IPS-15b (cell line): Measurements from ENCODE around the gene NRSN2.

Experiments
- H3K27me3 ChIP-seq: one replicate; pipeline ENCODE4 v1.6.1; 2013; ENCODE audit warnings: low read length; ENCODE audit not compliant: control insufficient read depth, insufficient read depth
- H3K36me3 ChIP-seq: one replicate; pipeline ENCODE4 v1.6.1; 2013; ENCODE audit warnings: low read length; ENCODE audit not compliant: control insufficient read depth, insufficient read depth
- H3K4me1 ChIP-seq: one replicate; pipeline ENCODE4 v1.6.1; 2013; ENCODE audit warnings: mild to moderate bottlenecking, low read length; ENCODE audit not compliant: control insufficient read depth, insufficient read depth
- H3K4me3 ChIP-seq: one replicate; pipeline ENCODE4 v1.5.1; 2013; ENCODE audit warnings: low read depth, low read length
- H3K9ac ChIP-seq: one replicate; pipeline ENCODE4 v1.6.1; 2013; ENCODE audit warnings: low read depth, mild to moderate bottlenecking, low read length
- H3K9me3 ChIP-seq: one replicate; pipeline ENCODE4 v1.6.1; 2013; ENCODE audit warnings: mild to moderate bottlenecking, low read length; ENCODE audit not compliant: control insufficient read depth, insufficient read depth

Gene NRSN2

DNA sequence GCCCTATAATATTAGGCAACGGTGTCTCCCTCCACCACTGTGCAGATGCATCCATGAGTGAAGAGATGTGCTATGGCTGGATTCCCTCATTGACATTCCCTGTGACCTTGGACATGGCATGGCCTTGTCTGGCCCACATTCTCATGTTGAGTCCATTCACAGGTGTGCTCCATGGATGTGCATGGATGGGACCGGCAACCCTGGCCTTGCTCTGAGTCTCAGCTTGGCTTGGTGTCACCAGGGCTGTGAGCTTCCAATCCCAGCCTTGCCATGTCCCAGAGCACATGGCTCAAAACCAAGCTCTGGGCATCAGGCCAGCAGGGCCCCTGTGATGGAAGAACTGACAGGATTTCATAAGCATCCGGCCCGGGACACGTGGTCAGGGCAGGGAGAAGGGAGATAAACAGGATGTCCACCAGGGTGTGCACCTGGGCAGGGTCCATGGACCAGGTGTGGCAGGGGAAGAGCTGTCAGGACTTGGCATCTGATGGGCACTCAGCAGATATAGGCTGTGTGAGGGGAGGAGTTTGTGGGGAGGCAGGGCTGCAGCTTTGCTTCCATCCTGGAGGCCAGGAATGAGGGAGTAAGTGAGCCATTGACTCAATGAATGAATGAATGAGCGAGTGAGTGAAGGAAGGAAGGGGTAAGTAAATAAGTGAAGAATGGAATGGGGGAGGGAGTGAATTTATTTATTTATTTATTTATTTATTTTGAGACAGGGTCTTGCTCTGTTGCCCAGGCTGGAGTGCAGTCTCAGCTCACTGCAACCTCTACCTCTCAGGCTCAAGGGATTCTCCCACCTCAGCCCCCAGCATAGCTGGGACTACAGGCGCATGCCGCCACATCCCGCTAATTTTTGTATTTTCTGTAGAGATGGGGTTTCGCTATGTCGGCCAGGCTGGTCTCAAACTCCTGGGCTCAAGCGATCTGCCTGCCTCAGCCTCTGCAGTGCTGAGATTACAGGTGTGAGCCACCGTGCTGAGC is 15.7 kb downstream of the NRSN2 start:
- peaks cover 8% of the 10 kb centered on the region for H3K4me1 ChIP-seq
- H3K27me3 ChIP-seq = peaks cover 6% of the 10 kb centered on the region
- H3K9ac ChIP-seq = no peak overlapping the region
- no peak overlapping the region for H3K4me3 ChIP-seq
- no peaks in the 10 kb centered on the region for H3K9me3 ChIP-seq
- H3K36me3 ChIP-seq = no peaks in the 10 kb centered on the region

- Histone ChIP-seq H3K4me1 (peaks cover 8% of the 10 kb centered on the region), H3K4me3 (no peak overlapping the region), H3K36me3 (no peaks in the 10 kb centered on the region), H3K27me3 (peaks cover 6% of the 10 kb centered on the region), H3K9me3 (no peaks in the 10 kb centered on the region), H3K9ac (no peak overlapping the region)
Observed at GRCh38 chr20:363319-364078, 16.6 kb downstream of the NRSN2 start.

DNA sequence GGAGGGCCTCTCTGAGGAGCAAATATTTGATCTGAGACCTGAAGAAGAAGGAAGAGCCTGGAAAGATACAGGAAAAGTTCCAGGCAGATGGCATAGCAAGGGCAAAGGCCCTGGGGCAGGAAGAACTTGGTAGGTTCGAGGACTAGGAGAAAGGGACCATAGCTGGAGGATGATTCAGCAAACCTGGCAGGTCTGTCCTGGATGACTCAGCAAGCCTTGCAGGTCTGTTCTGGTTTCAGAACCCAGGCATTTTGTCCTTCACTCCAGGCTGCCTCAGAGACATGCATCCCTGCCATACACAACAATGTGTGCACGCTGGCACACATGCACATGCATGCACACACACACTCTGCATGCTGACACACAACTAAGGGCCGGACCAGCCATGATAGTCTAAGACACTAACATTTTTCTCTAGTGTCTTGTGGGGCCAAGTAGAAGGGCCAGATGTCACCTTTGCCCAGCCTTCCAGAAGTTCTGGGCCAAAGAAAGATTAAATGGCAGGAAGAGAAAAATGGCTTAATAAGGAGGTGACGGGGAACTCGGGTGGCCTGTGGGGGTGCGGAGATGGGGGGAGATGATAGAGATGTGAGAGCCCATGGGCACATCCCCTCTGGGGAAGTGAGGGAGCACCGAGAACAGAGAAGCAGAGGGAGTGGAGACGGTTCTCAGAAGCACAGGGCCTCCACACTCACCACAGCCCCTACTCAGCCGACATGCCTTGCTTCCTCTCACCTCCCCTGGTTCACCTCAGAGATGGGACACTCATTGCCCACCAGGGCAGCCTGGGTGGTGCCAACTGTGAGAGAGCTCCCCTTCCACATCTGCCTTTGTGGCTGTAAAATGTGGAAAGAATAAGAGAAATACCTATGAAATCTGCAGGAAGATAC is 18.2 kb downstream of the NRSN2 start:
- Histone ChIP-seq H3K9me3 (no peaks in the 10 kb centered on the region), H3K9ac (no peak overlapping the region), H3K4me3 (no peak overlapping the region), H3K27me3 (no peaks in the 10 kb centered on the region), H3K36me3 (no peaks in the 10 kb centered on the region), H3K4me1 (peaks cover 6% of the 10 kb centered on the region)

DNA sequence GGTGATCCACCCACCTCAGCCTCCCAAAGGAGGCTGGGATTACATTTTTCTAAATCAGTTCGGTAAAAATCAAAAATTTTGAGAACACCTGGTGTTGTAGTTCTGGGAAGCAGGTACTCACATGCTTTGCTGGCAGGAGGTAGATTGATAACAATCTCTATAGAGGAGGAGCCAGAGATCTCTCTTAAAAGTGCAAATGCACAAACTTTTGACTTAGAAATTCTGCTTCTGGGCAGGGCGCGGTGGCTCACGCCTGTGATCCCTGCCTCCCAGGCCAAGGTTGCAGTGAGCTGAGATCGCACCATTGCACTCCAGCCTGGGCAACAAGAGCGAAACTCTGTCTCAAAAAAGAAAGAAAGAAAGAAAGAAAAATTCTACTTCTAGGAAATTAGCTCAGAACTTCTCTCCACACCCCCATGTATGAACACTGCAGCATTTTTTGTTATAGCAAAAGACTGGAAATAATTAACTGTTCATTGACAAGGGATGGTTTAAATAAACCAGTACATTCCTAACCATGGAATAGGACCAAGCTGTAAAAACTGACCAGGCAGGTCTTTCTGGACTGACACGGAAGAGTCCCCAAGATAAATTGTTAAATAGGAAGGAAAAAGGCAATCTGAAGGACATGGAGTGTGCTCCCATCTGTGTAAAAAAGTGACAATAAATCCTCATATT is 19.3 kb downstream of the NRSN2 start:
- H3K9ac ChIP-seq = no peak overlapping the region

DNA sequence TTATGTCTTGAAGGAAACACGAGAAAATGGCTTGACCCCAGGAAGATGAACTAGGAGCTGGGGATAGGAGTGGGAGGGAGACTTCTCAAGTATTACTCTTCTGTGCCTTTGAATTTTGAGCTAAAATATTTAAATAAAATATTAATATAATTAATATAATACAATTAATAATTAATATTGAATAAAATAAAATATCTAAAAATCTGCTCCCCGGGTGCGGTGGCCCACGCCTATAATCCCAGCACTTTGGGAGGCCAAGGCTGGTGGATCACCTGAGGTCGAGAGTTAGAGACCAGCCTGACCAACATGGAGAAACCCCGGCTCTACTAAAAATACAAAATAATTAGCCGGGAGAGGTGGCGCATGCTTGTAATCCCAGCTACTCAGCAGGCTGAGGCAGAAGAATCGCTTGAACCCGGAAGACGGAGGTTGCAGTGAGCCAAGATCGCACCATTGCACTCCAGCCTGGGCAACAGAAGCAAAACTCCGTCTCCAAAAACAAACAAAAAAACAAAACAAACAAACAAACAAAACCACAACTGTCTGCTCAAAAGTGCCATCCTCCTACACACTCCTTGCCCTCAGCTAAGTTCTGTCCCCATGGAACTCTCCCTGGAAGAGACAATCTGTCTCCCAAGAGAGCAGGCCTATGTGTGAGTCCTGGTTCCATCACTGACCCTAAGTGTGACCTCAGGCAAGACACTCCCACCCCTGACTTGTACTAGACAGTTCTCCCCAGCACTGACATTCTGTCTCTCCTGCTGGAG is 20.0 kb downstream of the NRSN2 start:
- Histone ChIP-seq H3K36me3 (no peaks in the 10 kb centered on the region), H3K9ac (no peak overlapping the region), H3K9me3 (no peaks in the 10 kb centered on the region), H3K4me3 (no peak overlapping the region), H3K4me1 (no peaks in the 10 kb centered on the region), H3K27me3 (no peaks in the 10 kb centered on the region)

More for the DNA sequence above, 19.3 kb downstream of the NRSN2 start:
- Histone ChIP-seq H3K4me1 (no peaks in the 10 kb centered on the region), H3K36me3 (no peaks in the 10 kb centered on the region), H3K27me3 (no peaks in the 10 kb centered on the region), H3K9me3 (no peaks in the 10 kb centered on the region), H3K4me3 (no peak overlapping the region)

DNA sequence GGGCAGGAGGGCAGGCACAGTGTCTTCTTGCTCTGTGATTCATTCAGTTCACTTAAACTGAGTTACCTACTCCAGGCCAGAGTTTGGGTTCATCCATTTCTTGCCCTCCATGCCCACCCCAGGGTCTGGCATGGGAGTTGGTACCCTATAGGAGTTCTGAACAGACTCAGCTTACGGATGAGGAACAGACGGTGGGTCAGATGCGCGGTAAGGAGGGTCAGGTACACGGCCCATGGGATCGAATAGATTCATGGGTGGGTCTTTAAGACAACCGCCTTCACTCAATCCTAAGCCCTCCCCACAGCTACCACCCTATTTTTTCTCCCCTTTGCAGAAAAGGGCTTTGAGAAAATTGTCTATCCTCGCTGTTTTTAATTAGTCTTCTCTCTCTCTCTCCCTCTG is 20.6 kb downstream of the NRSN2 start:
- Histone ChIP-seq H3K4me3 (no peak overlapping the region), H3K9me3 (no peaks in the 10 kb centered on the region), H3K36me3 (no peaks in the 10 kb centered on the region), H3K4me1 (no peaks in the 10 kb centered on the region), H3K9ac (no peak overlapping the region), H3K27me3 (no peaks in the 10 kb centered on the region)

- H3K4me1 ChIP-seq = peaks cover 2% of the 10 kb centered on the region
- H3K36me3 ChIP-seq = no peaks in the 10 kb centered on the region
- no peaks in the 10 kb centered on the region for H3K27me3 ChIP-seq
- no peaks in the 10 kb centered on the region for H3K9me3 ChIP-seq
- no peak overlapping the region for H3K4me3 ChIP-seq
- no peak overlapping the region for H3K9ac ChIP-seq
Observed at GRCh38 chr20:368915-369314, 22.0 kb downstream of the NRSN2 start.

- H3K9me3 ChIP-seq = no peaks in the 10 kb centered on the region
- H3K27me3 ChIP-seq = no peaks in the 10 kb centered on the region
- peaks cover 2% of the 10 kb centered on the region for H3K4me1 ChIP-seq
- no peak overlapping the region for H3K9ac ChIP-seq
- no peaks in the 10 kb centered on the region for H3K36me3 ChIP-seq
- H3K4me3 ChIP-seq = no peak overlapping the region
Observed at GRCh38 chr20:370151-370600, 23.3 kb downstream of the NRSN2 start.

DNA sequence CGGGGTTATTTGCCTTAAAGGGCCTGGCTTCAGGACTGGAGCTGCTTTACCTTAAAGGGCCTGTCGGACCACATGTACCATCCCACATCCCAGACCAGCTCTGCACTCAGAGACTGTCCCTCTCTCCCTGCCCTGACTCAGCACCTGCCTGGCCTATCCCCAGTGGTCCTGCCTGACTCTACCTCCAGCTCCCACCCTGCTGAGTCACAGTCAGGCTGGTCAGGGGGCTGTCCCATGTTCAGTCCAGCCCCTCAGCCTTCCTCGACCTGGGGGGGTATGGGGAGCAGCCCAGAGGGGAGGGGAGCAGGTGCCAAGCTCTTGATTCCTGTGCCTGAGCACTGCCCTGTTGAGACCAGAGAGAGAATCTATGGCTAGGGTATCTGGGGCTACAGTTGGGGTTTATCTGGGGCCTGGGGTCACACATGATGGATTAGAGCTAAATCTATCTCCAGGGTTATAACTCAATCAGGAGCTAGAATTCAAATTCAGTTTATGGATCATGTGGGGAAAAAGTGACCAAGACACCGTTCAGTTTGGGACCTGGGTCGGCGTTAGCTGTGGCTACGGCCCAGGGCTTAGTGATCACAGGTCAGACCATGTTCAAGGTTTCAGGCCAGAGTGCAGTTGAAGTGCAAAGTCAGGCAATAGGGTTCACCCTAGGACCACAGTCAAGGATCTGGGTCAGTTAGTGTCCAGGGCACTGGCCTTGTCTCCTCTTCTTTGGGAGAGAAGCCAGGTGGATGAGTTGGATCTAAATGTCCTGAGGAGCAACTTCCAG is 24.3 kb downstream of the NRSN2 start:
- H3K9ac ChIP-seq = no peak overlapping the region
- no peaks in the 10 kb centered on the region for H3K27me3 ChIP-seq
- H3K4me1 ChIP-seq = peaks cover 2% of the 10 kb centered on the region
- H3K36me3 ChIP-seq = no peaks in the 10 kb centered on the region
- H3K4me3 ChIP-seq = no peak overlapping the region
- no peaks in the 10 kb centered on the region for H3K9me3 ChIP-seq
